ENCODE results near the gene EHF.

DNA sequence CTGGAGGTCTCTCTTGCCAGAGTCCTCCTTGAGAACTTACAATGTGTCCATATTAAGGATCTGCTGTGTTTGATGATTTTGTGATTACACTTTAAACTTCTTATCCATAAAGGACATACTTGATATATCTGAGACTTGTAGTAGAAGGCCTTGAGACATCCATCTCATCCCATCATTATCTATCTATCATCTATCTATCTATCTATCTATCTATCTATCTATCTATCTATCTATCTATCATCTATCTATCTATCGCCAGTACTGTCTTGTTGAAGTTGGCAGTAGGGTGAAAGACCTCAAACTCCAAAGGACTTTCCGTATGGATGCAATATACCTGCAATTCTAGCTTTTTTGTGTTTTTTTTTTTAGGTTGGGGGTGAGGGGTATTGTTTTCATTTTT lies 2.5 kb upstream of the EHF start:
- no peak for TF ChIP-seq CTCF (IDR thresholded peaks at IDR 0.05)
- TF ChIP-seq POLR2A (IDR thresholded peaks at IDR 0.05): no peak
